Right cardiac atrium (tissue), 5 donors: Measurements from ENCODE around the gene FXR2. TPM values are rescaled to one million over a fixed set of nuclear protein-coding genes. Genes with fewer than 3 reads are reported as not detected.
A peak's percentile ranks its signal among the peaks of the same experiment; 100 is the strongest.

ENCODE experiments used
- ATAC-seq, 2 donors: fragments of 200-7000 bp; cut with Tn5 transposase; one replicate each; pipeline versions ENCODE4 v1.8.0 to v1.9.1; 2020; ENCODE audit warnings: moderate library complexity in 2 of 2, mild to moderate bottlenecking in 1 of 2
- DNase-seq, 3 donors: peaks; one replicate each; pipeline ENCODE4 v3.0.0-alpha.2; 2020
- H3K27ac ChIP-seq: one replicate; pipeline ENCODE4 v1.5.1; 2013; ENCODE audit warnings: mild to moderate bottlenecking, low read length, control low read depth, moderate library complexity
- H3K27me3 ChIP-seq: one replicate; pipeline ENCODE4 v1.6.1; 2013; ENCODE audit not compliant: control insufficient read depth, insufficient read depth
- H3K4me1 ChIP-seq: one replicate; pipeline ENCODE4 v1.6.1; 2013; ENCODE audit warnings: low read length; ENCODE audit not compliant: control insufficient read depth, insufficient read depth
- H3K4me3 ChIP-seq: one replicate; pipeline ENCODE4 v1.5.1; 2013; ENCODE audit warnings: low read length, control low read depth
- H3K9me3 ChIP-seq: one replicate; pipeline ENCODE4 v1.6.1; 2013; ENCODE audit warnings: low read length; ENCODE audit not compliant: control insufficient read depth
- WGBS: extraction: QIAGEN DNeasy Blood & Tissue Kit; methylation state at CpG from one replicate; pipeline ENCODE4 v1.1.7; 2013; 5-methylcytosine and 5-hydroxymethylcytosine counted together
- intact Hi-C, 4 donors: fragments of 100-400 bp; cut with DNase I; formaldehyde crosslinking; loops; one replicate each; pipeline versions ENCODE4 v1.11.0 to v1.14.0; 2022 to 2023
- long read RNA-seq, 4 donors: library from polyadenylated mRNA; unstranded; transcript quantifications; one replicate each; pipeline ENCODE4 v2.0.0, GENCODE V29; 2020 to 2021
- polyA plus RNA-seq: library from polyadenylated mRNA; stranded (reverse); fragments of 200-250 nt; gene quantifications from one replicate; pipeline ENCODE4 v1.2.3, GENCODE V29; 2013
- total RNA-seq, 4 donors: library from RNA; stranded (reverse); fragmentation: NEBNext Ultra II Directional; extraction: Animal tissue kit (Norgen Biotek cat#: 25700); gene quantifications; one replicate each; pipeline ENCODE4 v1.2.1, GENCODE V29; 2021
- donor health status: healthy with polysubstance abuse.
- donor health status: DM: no; HTN: yes; CAD: no.
- donor health status: DM: no; HTN: no; CAD: no.
- donor health status: DM: no; HTN: yes; CAD: no; lungs with severe emphysema.
- donor health status: DM: yes; HTN: yes; CAD: no.

FXR2 gene
- 100 to 1,000 TPM in 1 of 4 donors, 10 to 100 TPM in 3; 78.9 to 109 (median 87.2) TPM for total RNA-seq
- polyA plus RNA-seq, result 79.3 TPM
- long read RNA-seq, donor 1, transcript FXR2-201 (17 exons, 2,957 nt), result major isoform, 303 of 362 reads
- long read RNA-seq, donor 1, partial matches to known transcripts, result 42 of 362 reads
- long read RNA-seq, donor 1, other reads (novel, unspliced or antisense), result 17 of 362 reads
- long read RNA-seq, donor 2, transcript FXR2-201 (17 exons, 2,957 nt), result major isoform, 177 of 234 reads
- long read RNA-seq, donor 2, partial matches to known transcripts, result 31 of 234 reads
- long read RNA-seq, donor 2, other reads (novel, unspliced or antisense), result 26 of 234 reads
- long read RNA-seq, donor 3, transcript FXR2-201 (17 exons, 2,957 nt), result major isoform, 36 of 101 reads
- long read RNA-seq, donor 3, partial matches to known transcripts, result 56 of 101 reads
- long read RNA-seq, donor 3, other reads (novel, unspliced or antisense), result 9 of 101 reads
- long read RNA-seq, donor 4, transcript FXR2-201 (17 exons, 2,957 nt), result major isoform, 181 of 244 reads
- long read RNA-seq, donor 4, partial matches to known transcripts, result 37 of 244 reads
- long read RNA-seq, donor 4, other reads (novel, unspliced or antisense), result 26 of 244 reads

DNA sequence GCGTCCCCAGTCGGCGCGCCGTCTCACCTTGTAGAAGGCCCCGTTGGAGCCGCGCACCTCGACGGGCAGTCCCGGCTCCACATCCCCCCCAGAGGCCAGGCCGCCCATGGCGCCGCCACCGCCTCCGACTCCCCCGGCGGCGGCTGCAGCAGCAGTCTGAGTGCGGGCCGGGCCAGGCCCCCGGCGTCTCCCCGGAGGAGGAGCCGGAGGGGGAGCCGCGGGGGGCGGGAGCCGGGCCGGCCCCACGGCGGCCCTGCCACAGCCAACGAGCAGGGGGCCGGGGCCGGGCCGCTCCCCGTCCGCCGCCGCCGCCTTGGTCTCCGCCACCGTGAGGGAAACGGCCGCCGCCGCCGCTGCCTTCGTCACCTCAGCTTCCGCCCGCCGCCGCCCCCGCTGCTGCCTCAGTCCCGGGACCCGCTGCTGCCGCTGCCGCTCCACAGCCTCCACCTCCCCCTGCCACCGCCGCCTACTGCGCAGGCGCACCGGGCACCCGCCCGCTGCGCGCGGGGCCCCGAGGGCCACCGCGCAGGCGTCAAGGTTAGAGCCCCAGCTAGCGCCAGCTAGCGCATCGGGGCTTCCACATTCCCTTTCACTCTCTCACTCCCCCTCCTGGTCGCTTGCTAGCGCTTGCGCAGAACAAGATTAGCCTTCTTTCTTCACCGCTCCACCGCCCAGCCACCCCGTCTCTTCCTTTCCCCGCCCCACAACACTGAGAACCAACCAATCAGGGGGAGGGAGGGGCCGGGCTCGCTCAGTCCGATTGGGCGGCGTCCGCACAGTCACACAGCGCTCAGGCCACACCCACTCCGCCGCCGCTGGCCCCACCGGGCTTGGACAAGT lies at the start of gene FXR2:
FXR2 (minus strand) TSS at position 473 of the 840 bp plus-strand sequence; CDS start at position 108, 365 bp downstream.
- Histone ChIP-seq H3K27me3 (no peaks in the 10 kb centered on the region), H3K4me3 (peak within 1 kb of the TSS; percentile 66), H3K9me3 (no peaks in the 10 kb centered on the region), H3K4me1 (peaks cover 3% of the 10 kb centered on the region), H3K27ac (peak within 1 kb of the TSS; percentile 86)
- intact Hi-C loops, result no loop called here
- DNase-seq (peak; percentile 100), ATAC-seq (peak; percentile 99)
- WGBS, result under 1% methylated on average over 92 of the region's 93 CpGs

DNA sequence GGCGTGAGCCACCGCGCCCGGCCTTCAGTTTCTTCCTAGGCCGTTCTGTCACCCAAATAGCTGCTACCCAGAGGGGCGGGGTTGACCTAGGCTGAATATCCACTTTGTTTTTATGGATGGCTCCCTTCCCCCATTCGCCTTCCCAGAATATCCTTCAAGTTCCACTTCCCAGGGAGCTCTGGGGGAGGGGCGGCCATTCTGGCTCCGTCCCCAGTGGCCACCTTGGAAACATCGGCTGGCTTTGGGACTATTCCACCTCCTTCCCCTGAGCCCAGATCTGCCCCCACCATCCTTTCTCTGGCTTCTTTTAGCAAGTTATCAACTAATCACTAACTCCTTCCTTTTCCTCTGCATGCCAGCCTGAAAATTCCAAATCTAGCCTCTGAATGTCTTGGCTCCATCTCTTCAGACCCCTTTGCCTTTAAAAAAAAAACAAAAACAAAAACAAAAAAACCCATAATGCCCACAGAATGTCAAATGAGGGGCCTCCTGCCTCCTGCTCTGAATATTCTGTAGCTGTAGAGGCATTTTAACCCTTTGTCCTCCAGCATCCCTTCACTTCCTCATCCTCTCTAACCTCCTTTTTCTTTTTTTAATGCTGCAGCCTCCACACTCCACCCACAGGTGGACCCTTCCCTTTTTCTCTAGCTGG lies 42.4 kb upstream of the FXR2 start:
- intact Hi-C loops, result no loop called here
- peaks cover 1% of the 10 kb centered on the region for H3K4me1 ChIP-seq
- 23% methylated on average over 10 of the region's 10 CpGs for whole genome bisulfite sequencing
- DNase-seq (peak; percentile 59 to 87 (median 78)), ATAC-seq (peak; percentile 47 to 57)
- no peaks in the 10 kb centered on the region for H3K27me3 ChIP-seq
- no peak overlapping the region for H3K4me3 ChIP-seq
- no peak overlapping the region for H3K27ac ChIP-seq
- no peaks in the 10 kb centered on the region for H3K9me3 ChIP-seq

GRCh38 chr17:7655541-7655840 lies 40.8 kb upstream of the FXR2 start:
- no peak overlapping the region for H3K27ac ChIP-seq
- ATAC-seq, result no peak
- peaks cover 2% of the 10 kb centered on the region for H3K4me1 ChIP-seq
- DNase-seq, result no peak
- no peaks in the 10 kb centered on the region for H3K9me3 ChIP-seq
- intact Hi-C loops, result no loop called here
- H3K27me3 ChIP-seq, result no peaks in the 10 kb centered on the region
- H3K4me3 ChIP-seq, result no peak overlapping the region
- WGBS, result 90% methylated on average over 17 of the region's 17 CpGs

- WGBS, result 65% methylated on average over 16 of the region's 16 CpGs
- H3K27me3 ChIP-seq, result no peaks in the 10 kb centered on the region
- intact Hi-C loops, result no loop called here
- ATAC-seq (no peak), DNase-seq (no peak)
- no peaks in the 10 kb centered on the region for H3K9me3 ChIP-seq
- no peak overlapping the region for H3K4me3 ChIP-seq
- peaks cover 2% of the 10 kb centered on the region for H3K4me1 ChIP-seq
- no peak overlapping the region for H3K27ac ChIP-seq
Observed at GRCh38 chr17:7654832-7655540, 40.3 kb upstream of the FXR2 start.

DNA sequence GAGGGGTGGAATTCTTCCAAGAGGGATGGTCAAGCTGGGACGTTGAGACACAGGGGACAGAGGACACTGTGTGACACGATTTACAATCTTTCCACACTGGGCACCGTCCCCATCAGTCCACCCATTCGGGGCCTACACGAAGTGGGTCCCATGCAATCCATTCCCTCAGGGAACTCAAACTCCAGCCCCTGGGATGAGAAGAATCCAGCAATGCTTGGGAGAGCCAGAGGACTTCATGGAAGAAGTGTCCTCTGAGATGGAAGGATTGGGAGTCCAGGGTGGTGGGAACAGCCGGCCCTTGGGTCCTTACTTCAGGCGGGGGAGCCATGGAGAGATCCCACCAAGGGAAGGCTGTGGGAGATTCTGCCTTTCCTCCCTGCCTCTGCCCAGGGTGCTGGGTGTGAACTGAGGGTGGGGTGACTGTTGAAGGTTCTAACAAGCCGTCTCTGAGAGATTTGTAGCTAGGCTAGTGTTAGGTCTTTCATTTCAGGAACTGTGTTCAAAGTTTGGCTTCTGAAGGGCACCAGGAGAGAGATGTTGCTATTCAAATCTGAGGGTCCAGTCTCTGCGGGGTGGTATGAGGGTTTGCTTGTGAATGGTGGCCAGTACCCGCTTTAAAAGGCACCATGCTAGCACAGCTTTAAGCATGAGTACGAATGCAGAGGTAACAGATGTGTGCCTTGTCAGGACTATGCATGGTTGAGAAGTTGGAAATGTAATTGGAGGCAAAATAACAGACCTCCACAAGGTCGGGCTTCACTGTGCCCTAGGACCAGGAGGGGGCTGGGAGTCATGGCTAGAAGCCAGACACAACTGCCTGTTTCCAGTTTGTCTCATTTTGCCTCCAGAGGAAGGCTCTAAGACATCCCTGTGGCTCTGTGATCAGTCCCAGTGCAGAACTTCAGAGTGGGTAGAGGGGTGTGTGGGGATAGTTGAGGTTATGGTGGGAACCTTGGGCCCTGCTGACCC lies 38.0 kb upstream of the FXR2 start:
- Histone ChIP-seq H3K4me3 (no peak overlapping the region), H3K9me3 (no peaks in the 10 kb centered on the region), H3K27ac (no peak overlapping the region), H3K27me3 (no peaks in the 10 kb centered on the region), H3K4me1 (peaks cover 2% of the 10 kb centered on the region)
- ATAC-seq, result no peak
- intact Hi-C loops, result no loop called here
- WGBS, result 54% methylated on average over 12 of the region's 12 CpGs
- DNase-seq, result no peak

DNA sequence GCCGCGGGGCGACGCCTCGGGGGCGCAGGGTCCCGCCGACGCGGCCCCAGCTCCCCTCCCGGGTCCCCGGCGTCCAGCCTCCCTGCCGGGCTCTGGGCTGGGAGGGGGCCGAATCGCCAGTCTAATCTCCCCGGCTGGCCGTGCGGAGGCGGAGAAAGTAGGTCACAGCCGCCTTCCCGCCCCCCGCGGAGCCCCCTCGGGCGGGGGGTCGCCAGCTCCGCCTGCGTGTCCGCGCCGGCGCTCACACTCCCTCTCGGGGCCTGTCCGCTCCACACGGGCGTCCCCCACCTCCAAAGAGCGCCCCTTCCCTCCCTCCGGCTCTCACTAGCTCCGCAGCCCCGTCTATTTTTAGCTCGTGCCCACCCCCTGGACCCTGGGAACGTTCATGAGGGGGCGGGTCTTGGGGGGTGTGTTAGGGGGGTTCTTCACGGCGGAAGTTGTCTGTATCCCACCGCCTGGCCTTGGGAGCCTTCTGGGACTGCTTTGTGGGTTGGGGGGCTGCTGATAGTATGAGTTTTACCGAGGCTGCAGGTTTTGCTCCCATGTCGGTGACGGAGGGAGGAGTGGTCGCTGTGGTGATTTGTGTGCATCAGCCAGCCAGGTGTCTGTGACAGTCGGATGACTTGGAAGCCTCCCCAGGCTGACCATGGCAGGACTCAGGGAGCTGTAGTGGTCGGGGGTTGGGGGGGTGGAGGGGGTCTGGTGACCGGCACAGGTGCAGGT lies 37.1 kb upstream of the FXR2 start:
- Histone ChIP-seq H3K9me3 (no peaks in the 10 kb centered on the region), H3K27me3 (no peaks in the 10 kb centered on the region), H3K27ac (no peak overlapping the region), H3K4me3 (peak overlapping the region; percentile 62), H3K4me1 (peaks cover 2% of the 10 kb centered on the region)
- 3% methylated on average over 54 of the region's 54 CpGs for WGBS
- DNase-seq (peak in 2 of 3 donors; percentile 62 to 78), ATAC-seq (peak; percentile 18 to 41)
- intact Hi-C loops, result no loop called here

- Histone ChIP-seq H3K9me3 (no peaks in the 10 kb centered on the region), H3K4me3 (peak overlapping the region; percentile 62), H3K4me1 (peaks cover 2% of the 10 kb centered on the region), H3K27me3 (no peaks in the 10 kb centered on the region), H3K27ac (no peak overlapping the region)
- intact Hi-C loops, result no loop called here
- DNase-seq (no peak), ATAC-seq (no peak)
- under 1% methylated on average over 45 of the region's 45 CpGs for WGBS
Observed at GRCh38 chr17:7651097-7651664, 36.5 kb upstream of the FXR2 start.

GRCh38 chr17:7650509-7651096 lies 35.9 kb upstream of the FXR2 start, which contains the start of gene ATP1B2:
Gene ATP1B2, plus strand, starts transcription at chr17:7650926. Its CDS starts 593 bp downstream, at chr17:7651519.
- DNase-seq (peak; percentile 74 to 90 (median 89)), ATAC-seq (peak; percentile 84 to 87)
- Histone ChIP-seq H3K4me3 (peak within 1 kb of the TSS; percentile 62), H3K4me1 (peaks cover 2% of the 10 kb centered on the region), H3K27me3 (no peaks in the 10 kb centered on the region), H3K27ac (no peak within 1 kb of the TSS), H3K9me3 (no peaks in the 10 kb centered on the region)
- under 1% methylated on average over 34 of the region's 34 CpGs for WGBS
- intact Hi-C loops, result no loop called here

DNA sequence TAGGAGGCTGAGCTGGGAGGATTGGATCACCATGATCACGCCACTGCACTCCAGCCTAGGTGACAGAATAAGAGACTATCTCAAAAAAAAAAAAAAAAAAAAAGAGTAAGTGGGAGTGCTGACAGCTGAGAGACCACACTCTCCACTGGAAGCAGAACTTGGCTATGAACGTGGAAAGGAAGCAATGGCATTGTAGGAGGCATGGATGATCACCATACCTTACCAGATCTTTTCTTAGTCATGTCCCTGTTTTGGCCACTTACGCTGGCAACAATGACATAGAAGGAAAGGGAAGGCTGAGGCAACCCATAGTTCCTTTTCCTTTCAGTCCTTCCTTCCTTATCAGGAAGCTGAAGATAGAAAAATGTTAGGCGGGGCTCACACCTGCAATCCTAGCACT lies 32.3 kb upstream of the FXR2 start:
- intact Hi-C loops, result no loop called here
- Histone ChIP-seq H3K4me1 (no peaks in the 10 kb centered on the region), H3K9me3 (no peaks in the 10 kb centered on the region), H3K4me3 (no peak overlapping the region), H3K27me3 (no peaks in the 10 kb centered on the region), H3K27ac (no peak overlapping the region)
- 53% methylated on average over 4 of the region's 4 CpGs for WGBS
- DNase-seq, result no peak
- no peak for ATAC-seq
